Measurements from ENCODE around the gene OR7A10. TPM values are rescaled to one million over a fixed set of nuclear protein-coding genes. Genes with fewer than 3 reads are reported as not detected.

Gene OR7A10
- total RNA-seq (ENCODE audit: low replicate concordance): not detected in 2 replicates

DNA sequence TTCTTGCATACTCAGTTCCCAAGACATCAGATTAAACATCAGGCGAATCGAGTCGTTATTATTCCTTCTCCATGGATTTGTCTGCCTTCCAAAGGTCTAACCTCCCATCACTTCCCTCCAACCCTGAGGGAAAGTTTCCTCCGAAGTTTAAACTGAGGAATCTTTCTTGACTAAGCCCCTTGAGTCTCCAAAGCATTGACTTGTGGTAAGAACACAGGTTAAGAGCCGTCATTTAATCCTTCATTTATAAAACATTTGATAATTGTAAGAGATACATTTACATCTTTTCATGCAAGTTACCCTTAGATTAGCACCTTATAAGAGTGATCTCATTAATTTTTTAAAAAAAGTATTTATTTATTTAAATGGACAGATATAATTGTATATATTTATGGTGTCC, at the start of gene OR7A10:
Gene OR7A10 (minus strand): TSS at position 101 of the 400 bp plus-strand sequence. CDS start 7,045 bp downstream, outside the sequence.
- H3K9ac ChIP-seq: no peak within 1 kb of the TSS
- no peaks in the 10 kb centered on the region for H3K36me3 Mint-ChIP-seq
- no peak within 1 kb of the TSS for H3K4me3 ChIP-seq
- DNase-seq (ENCODE audit: low spot score): no peak
- H3K9me3 Mint-ChIP-seq: no peaks in the 10 kb centered on the region
- H2AFZ ChIP-seq (replicated peaks): no peak within 1 kb of the TSS
- no peaks in the 10 kb centered on the region for H3F3A ChIP-seq (ENCODE audit: low read depth)
- no peak within 1 kb of the TSS for H3K27ac ChIP-seq
- H3K9me3 ChIP-seq (ENCODE audit: low read depth): peaks cover 15% of the 10 kb centered on the region
- H3K27me3 ChIP-seq: no peaks in the 10 kb centered on the region
- H3K27ac Mint-ChIP-seq: no peak within 1 kb of the TSS
- no peaks in the 10 kb centered on the region for H3K79me2 ChIP-seq (ENCODE audit: low read depth)
- TF ChIP-seq, protein P1, sequence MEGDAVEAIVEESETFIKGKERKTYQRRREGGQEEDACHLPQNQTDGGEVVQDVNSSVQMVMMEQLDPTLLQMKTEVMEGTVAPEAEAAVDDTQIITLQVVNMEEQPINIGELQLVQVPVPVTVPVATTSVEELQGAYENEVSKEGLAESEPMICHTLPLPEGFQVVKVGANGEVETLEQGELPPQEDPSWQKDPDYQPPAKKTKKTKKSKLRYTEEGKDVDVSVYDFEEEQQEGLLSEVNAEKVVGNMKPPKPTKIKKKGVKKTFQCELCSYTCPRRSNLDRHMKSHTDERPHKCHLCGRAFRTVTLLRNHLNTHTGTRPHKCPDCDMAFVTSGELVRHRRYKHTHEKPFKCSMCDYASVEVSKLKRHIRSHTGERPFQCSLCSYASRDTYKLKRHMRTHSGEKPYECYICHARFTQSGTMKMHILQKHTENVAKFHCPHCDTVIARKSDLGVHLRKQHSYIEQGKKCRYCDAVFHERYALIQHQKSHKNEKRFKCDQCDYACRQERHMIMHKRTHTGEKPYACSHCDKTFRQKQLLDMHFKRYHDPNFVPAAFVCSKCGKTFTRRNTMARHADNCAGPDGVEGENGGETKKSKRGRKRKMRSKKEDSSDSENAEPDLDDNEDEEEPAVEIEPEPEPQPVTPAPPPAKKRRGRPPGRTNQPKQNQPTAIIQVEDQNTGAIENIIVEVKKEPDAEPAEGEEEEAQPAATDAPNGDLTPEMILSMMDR (IDR thresholded peaks at IDR 0.05): no peak
- no peak for TF ChIP-seq EZH2phosphoT487 (IDR thresholded peaks at IDR 0.05)
- no peak for TF ChIP-seq EZH2 (IDR thresholded peaks at IDR 0.05)
- no peak within 1 kb of the TSS for H3K4me3 Mint-ChIP-seq
- no peak within 1 kb of the TSS for H3K4me2 ChIP-seq
- no peaks in the 10 kb centered on the region for H3K27me3 Mint-ChIP-seq (ENCODE audit: insufficient read depth, low read depth)
- H3K4me1 Mint-ChIP-seq: no peaks in the 10 kb centered on the region
- no peaks in the 10 kb centered on the region for H3K4me1 ChIP-seq
- H4K20me1 ChIP-seq (ENCODE audit: low read depth): no peaks in the 10 kb centered on the region
- H3K36me3 ChIP-seq: no peaks in the 10 kb centered on the region

DNA sequence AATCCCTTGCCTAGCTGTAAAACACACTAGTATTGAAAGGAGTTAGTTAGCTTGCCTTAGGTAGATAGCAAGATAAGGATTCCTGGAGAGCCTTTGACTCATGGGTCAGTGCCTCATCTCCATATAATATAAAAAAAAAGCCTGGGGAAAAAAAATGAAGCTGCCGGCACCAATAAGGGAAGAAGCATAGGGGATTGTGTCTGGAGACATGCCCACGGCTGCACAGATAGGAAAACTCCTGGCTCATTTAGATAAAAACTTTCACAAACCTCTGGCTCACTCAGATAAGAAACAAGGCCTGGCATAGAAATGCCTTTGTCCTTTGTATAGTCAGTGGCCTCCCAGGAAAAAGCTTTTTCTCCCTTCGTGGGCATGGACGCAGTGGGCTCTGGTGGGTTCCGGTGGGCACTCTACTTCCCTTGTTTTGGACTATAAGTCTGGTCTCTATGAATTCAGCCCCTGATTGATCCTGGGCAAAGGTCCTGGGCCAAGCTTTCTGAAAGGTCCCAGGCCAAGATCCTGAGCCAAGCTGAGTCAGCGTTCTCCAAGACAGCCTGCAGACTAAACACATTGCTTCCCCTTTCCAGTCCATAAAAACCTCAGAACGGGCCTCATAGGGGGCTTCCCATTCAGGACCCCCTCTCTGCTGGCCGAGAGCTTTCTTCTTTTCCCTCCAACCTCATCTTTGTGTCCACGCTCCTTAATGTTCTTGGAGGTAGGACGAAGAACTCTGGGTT, 42.1 kb upstream of the OR7A10 start:
- Histone ChIP-seq H3K4me2 (no peak overlapping the region), H3K36me3 (no peaks in the 10 kb centered on the region), H3K9ac (no peak overlapping the region), H3K4me1 (no peaks in the 10 kb centered on the region), H3K27me3 (no peaks in the 10 kb centered on the region), H3K79me2 (ENCODE audit: low read depth) (no peaks in the 10 kb centered on the region), H3K9me3 (ENCODE audit: low read depth) (no peaks in the 10 kb centered on the region), H3F3A (ENCODE audit: low read depth) (no peaks in the 10 kb centered on the region), H2AFZ (replicated peaks) (no peak overlapping the region), H3K27ac (no peak overlapping the region), H3K4me3 (no peak overlapping the region), H4K20me1 (ENCODE audit: low read depth) (no peaks in the 10 kb centered on the region)
- DNase-seq (ENCODE audit: low spot score): no peak
- Mint-ChIP-seq H3K4me1 (peaks cover 3% of the 10 kb centered on the region), H3K27ac (no peak overlapping the region), H3K9me3 (no peaks in the 10 kb centered on the region), H3K4me3 (no peak overlapping the region), H3K36me3 (no peaks in the 10 kb centered on the region), H3K27me3 (ENCODE audit: insufficient read depth, low read depth) (peaks cover 3% of the 10 kb centered on the region)
- no peak for TF ChIP-seq EZH2phosphoT487 (IDR thresholded peaks at IDR 0.05)
- TF ChIP-seq EZH2 (IDR thresholded peaks at IDR 0.05): no peak

DNA sequence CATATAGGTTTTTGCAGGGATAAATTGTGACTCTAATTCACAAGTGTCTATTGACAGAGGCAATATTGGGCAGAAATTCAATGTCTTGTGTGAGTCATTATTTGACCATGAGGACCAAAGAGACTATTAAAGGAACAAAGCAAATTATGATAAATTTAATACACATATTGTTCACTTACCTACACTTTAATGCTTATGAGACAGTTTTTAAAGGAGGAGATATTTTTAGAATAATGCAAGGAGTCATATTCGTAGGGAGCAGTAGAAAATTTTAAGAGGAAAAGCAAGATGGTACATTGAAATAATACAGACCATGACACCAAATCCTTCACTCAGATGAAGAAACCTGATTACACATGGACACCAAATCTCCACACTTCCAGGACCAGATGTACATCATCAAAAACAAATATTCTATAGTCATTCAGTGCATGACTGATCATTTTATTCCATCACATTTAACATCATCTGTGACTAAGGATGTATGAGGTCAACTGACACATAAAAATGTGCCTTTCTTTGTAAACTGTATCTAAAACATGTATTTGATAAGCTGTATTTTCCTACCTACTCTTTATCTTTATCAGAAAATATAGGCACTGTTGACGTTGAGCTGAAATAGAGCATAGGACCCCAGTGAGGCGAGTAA, 41.4 kb upstream of the OR7A10 start:
- Histone ChIP-seq H3K9me3 (ENCODE audit: low read depth) (no peaks in the 10 kb centered on the region), H3K4me1 (no peaks in the 10 kb centered on the region), H3K4me3 (no peak overlapping the region), H3K9ac (no peak overlapping the region), H3K4me2 (no peak overlapping the region), H2AFZ (replicated peaks) (no peak overlapping the region), H3K79me2 (ENCODE audit: low read depth) (no peaks in the 10 kb centered on the region), H3F3A (ENCODE audit: low read depth) (no peaks in the 10 kb centered on the region), H3K36me3 (no peaks in the 10 kb centered on the region), H3K27ac (no peak overlapping the region), H4K20me1 (ENCODE audit: low read depth) (no peaks in the 10 kb centered on the region), H3K27me3 (no peaks in the 10 kb centered on the region)
- H3K4me3 Mint-ChIP-seq: no peak overlapping the region
- no peak overlapping the region for H3K27ac Mint-ChIP-seq
- peaks cover 3% of the 10 kb centered on the region for H3K4me1 Mint-ChIP-seq
- no peak for DNase-seq (ENCODE audit: low spot score)
- H3K27me3 Mint-ChIP-seq (ENCODE audit: insufficient read depth, low read depth): peaks cover 3% of the 10 kb centered on the region
- H3K36me3 Mint-ChIP-seq: no peaks in the 10 kb centered on the region
- no peak for TF ChIP-seq EZH2 (IDR thresholded peaks at IDR 0.05)
- no peak for TF ChIP-seq EZH2phosphoT487 (IDR thresholded peaks at IDR 0.05)
- TF ChIP-seq, protein P1 (IDR thresholded peaks at IDR 0.05): no peak
- no peaks in the 10 kb centered on the region for H3K9me3 Mint-ChIP-seq

DNA sequence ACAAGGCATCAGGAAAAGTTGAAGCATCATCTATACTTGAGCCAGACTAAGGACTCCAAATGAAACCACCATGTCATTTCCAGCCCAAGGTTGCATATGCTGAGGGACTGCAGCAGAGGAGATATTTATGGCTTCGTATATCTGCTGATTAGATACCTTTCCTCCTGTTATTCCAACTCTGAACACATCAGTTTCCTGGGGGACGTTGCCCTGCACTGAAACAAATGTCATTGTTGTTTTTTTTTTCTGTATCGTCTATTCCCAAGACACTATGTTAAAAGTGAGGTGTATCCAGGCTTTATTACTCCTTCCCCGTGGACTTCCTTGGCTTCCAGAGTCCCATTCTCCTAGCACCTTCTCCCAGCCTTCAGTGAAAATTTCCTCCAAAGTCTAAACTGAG, 37.3 kb upstream of the OR7A10 start, which contains the start of gene OR7A17:
Gene OR7A17 (minus strand): TSS at position 101 of the 400 bp plus-strand sequence. CDS start 4,777 bp downstream, outside the sequence.
- peaks cover 3% of the 10 kb centered on the region for H3K4me1 Mint-ChIP-seq
- Histone ChIP-seq H3K36me3 (no peaks in the 10 kb centered on the region), H3K4me1 (no peaks in the 10 kb centered on the region), H2AFZ (replicated peaks) (no peak within 1 kb of the TSS), H3K27ac (no peak within 1 kb of the TSS), H3K9ac (no peak within 1 kb of the TSS), H4K20me1 (ENCODE audit: low read depth) (no peaks in the 10 kb centered on the region), H3K79me2 (ENCODE audit: low read depth) (no peaks in the 10 kb centered on the region), H3F3A (ENCODE audit: low read depth) (no peaks in the 10 kb centered on the region), H3K4me3 (no peak within 1 kb of the TSS), H3K9me3 (ENCODE audit: low read depth) (no peaks in the 10 kb centered on the region), H3K4me2 (no peak within 1 kb of the TSS), H3K27me3 (no peaks in the 10 kb centered on the region)
- TF ChIP-seq EZH2phosphoT487 (IDR thresholded peaks at IDR 0.05): no peak
- no peak for TF ChIP-seq EZH2 (IDR thresholded peaks at IDR 0.05)
- TF ChIP-seq, protein P1 (IDR thresholded peaks at IDR 0.05): no peak
- H3K27ac Mint-ChIP-seq: no peak within 1 kb of the TSS
- H3K4me3 Mint-ChIP-seq: no peak within 1 kb of the TSS
- no peaks in the 10 kb centered on the region for H3K36me3 Mint-ChIP-seq
- no peaks in the 10 kb centered on the region for H3K9me3 Mint-ChIP-seq
- DNase-seq (ENCODE audit: low spot score): no peak
- H3K27me3 Mint-ChIP-seq (ENCODE audit: insufficient read depth, low read depth): peaks cover 3% of the 10 kb centered on the region

Measured in neural progenitor cell (in vitro differentiated cells).